Skeletal muscle cell (primary cell): ENCODE results near the gene ISL2.
A peak's percentile ranks its signal among the peaks of the same experiment; 100 is the strongest.

ENCODE experiments used
- DNase-seq: peaks from one replicate; pipeline ENCODE4 v3.0.0-alpha.2; 2010; ENCODE audit warnings: low read depth
- H3K4me3 ChIP-seq: 2 replicates; pipeline ENCODE4 v1.5.1; 2011; ENCODE audit warnings: low read depth, mild to moderate bottlenecking, control low read depth, low read length, moderate library complexity

Gene ISL2

GRCh38 chr15:76340803-76341365, 4.3 kb downstream of the ISL2 start:
- DNase-seq: no peak

DNA sequence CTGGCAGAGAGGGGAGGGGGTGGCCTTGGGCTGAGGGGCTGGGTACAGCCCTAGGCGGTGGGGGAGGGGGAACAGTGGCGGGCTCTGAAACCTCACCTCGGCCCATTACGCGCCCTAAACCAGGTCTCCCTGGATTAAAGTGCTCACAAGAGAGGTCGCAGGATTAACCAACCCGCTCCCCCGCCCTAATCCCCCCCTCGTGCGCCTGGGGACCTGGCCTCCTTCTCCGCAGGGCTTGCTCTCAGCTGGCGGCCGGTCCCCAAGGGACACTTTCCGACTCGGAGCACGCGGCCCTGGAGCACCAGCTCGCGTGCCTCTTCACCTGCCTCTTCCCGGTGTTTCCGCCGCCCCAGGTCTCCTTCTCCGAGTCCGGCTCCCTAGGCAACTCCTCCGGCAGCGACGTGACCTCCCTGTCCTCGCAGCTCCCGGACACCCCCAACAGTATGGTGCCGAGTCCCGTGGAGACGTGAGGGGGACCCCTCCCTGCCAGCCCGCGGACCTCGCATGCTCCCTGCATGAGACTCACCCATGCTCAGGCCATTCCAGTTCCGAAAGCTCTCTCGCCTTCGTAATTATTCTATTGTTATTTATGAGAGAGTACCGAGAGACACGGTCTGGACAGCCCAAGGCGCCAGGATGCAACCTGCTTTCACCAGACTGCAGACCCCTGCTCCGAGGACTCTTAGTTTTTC, 4.9 kb downstream of the ISL2 start:
- H3K4me3 ChIP-seq: no peak overlapping the region
- DNase-seq: no peak

More at GRCh38 chr15:76340803-76341365, 4.3 kb downstream of the ISL2 start:
- H3K4me3 ChIP-seq: no peak overlapping the region

- no peak overlapping the region for H3K4me3 ChIP-seq
- no peak for DNase-seq
Measured at GRCh38 chr15:76342058-76342381, 5.4 kb downstream of the ISL2 start.

DNA sequence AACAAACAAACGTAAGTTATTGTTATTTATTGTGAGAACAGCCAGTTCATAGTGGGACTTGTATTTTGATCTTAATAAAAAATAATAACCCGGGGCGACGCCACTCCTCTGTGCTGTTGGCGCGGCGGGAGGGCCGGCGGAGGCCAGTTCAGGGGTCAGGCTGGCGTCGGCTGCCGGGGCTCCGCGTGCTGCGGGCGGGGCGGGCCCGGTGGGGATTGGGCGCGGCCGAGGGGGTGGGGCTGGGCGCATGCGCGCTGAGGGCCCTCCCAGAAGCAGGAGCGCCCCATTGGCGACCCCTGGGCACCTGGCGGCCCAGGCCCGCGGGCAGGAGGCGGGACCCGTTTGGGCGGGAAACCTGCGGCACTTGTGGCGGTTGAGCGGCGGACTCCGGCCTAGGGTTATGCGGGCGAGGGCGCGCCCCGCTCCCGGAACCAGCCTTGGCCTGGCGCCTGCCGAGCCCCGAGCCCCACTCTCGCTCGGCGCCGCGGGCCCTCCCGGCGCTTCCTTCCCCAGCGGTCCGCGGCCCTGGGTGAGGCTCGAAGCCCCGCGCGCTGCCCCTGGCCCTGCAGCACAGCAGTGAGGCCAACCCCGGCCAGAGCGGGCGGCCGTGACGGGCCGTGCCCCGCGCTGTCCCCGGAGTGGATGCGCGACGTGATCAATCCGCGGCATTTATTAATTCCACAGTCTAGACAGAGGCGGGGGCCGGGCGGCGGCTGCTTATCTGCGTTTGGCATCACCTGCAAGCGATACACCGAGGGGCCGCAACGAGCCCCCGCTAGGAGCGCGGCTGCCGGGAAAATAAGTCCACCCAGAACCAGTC, 6.0 kb downstream of the ISL2 start:
- no peak for DNase-seq
- no peak overlapping the region for H3K4me3 ChIP-seq

GRCh38 chr15:76343313-76343996, 6.9 kb downstream of the ISL2 start:
- DNase-seq: no peak
- H3K4me3 ChIP-seq: no peak overlapping the region

DNA sequence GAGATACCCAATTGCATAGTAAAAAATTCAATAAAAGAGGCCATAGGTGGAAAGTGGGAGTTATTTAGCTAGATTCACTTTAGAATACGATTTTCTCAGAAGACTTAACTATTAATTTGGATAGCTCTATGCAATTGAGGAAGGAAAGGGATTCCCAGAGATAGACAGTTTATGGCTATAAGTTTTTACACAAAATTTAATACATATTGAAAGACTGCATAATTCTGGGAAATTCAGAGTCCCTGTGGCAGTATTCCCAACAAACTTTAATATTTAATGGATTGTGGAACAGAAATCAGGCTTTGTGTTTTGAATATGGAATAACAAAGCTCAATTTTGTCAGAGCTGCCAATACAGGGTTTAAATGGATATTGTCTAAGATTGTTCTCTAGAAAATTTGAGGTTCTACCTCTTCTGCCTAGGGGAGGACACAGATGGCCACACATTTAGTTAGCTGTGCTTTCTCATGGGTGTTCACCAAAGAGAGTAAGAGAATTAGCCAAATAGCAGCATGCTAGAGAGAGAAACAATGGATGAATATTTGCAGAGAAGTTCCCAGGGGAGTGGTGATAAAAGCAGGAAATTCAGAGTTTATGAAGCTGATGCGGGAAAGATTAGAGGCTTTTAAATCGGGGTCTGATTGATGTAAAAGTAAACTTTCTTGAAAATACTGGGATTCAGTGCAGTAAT, 8.5 kb downstream of the ISL2 start:
- DNase-seq: no peak
- H3K4me3 ChIP-seq: no peak overlapping the region

GRCh38 chr15:76345583-76345879, 9.0 kb downstream of the ISL2 start:
- no peak for DNase-seq
- H3K4me3 ChIP-seq: no peak overlapping the region

DNA sequence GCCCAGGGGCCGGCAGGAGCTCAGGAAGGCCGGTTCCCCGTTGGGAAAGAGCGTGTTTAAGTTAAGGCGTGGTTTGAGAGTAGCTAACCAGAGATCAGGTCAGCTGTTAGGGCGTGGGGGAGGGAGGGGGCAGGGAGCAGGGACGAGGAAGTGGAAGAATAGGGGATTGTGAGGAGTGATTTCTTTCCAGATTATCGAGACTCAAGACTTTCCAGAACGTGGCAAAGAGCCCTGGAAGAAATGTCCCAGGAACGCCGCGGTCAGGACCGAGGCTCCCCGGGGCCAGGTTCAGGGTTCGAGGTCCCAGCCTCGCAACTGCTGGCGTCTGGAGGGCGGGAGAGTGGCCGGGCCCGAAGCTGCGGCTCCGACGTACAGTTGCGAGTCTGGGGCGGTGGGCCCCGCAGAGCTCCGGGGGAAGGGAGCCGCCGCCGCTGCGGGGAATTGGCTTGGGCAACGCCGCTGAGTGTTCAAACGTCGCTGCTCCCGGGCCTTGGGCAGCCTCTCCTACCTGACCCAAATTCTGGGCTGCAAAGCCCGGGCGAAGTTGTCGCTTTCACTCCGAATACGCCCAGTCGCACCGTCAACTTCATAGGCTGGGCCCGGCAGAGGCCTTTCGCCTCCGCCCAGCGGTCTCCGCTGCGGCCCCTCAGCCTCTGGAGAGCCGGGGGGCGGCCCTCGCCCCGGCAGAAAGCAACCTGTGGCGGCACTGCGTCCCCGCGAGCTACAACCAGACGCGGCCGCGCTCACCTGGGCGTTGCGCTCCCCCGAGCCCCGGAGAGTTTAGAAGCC, 9.5 kb downstream of the ISL2 start:
- DNase-seq: no peak
- H3K4me3 ChIP-seq: peak overlapping the region; percentile 43

DNA sequence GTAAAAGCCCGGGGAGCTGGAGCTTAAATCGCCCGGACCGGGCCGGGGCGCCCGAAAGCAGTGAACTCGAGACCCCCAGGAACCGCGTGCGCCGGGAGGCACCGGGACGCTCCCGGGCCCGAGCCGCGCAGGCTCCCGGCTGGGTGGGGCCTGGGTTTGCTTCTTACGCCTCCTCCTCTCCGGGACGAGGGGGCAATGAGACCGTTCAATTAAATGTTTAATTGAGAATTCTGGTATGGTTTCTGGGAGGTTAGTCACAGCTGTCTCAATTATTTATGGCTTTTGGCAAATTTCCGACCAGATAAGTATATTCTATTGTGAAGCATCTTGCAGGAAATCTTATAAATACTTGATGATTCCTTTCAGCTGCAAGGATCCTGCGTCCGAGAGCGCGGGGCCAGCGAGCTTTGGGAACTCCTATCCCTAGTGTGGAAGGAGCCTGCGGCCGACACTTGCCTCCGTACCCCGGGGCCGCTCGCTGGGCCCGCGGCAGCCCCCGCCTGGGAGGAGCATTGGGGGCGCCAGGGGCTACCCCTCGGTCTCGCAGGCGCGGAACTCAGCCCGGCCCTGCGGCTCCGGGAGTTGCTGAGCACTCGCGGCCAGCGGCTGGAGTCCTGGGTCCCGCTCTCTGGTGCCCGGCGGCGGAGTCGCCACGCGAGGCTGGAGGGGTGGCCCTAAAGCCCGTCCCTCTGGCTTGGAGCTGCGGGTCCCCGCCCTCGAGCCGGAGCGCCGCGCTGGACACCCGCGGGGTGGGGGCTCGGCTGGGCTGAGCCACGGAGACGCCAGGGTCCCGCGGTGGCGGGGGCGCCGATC, 10.3 kb downstream of the ISL2 start:
- peak overlapping the region; percentile 43 for H3K4me3 ChIP-seq
- DNase-seq: no peak

DNA sequence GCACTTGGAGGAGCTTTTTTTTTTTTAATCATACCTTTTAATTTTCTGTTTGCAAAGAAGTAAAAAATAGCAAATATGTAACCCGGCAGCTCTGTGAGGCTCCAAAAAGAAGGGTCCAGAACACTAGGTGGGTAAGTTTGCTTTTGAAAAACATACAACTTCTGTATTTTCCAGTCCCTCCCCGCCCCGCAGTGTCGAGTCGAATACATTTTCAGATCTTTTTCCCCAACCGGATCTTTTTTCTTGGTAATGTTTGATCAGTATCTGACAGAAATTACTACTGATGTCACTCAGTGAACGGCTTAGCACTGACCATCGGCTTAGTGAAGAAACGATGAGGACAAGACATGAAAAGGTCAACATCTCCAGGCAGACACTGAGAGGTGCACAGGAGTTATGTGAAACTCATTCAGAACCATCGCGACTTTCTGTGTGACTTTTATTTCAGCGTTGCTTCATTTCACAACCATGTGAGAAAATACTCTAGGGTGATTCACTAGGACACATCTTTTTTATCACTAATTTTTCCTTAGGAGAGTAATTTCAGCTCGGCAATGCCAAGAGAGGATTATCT, 11.0 kb downstream of the ISL2 start:
- DNase-seq: no peak
- H3K4me3 ChIP-seq: peak overlapping the region; percentile 43

- no peak for DNase-seq
- H3K4me3 ChIP-seq: no peak overlapping the region
Measured at GRCh38 chr15:76349301-76350070, 12.9 kb downstream of the ISL2 start.

DNA sequence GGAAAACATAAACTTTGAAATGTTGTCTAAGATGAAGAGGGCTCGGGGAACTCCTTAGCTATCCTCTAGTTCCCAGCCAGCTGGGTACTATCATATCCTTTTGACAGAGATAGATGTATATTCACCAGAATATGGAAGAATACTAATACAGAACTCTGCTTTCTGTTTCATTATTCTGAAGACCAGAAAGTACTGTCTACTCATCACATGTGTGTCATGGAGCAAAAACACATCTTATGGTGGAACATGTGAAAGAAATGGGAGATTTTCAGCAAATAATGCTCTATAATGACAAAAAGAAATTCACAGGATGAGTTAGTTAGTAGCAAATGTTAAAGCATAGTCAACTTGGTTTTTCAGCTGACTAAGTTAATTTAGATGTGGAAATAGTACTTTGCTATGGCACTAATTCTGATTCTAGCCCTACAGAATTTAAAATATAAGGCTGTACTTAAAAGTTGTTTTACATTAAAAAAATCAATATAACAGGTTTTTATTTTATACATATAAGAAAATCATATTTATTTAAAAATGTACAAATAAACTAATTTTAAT, 16.5 kb downstream of the ISL2 start:
- DNase-seq: no peak
- no peak overlapping the region for H3K4me3 ChIP-seq

DNA sequence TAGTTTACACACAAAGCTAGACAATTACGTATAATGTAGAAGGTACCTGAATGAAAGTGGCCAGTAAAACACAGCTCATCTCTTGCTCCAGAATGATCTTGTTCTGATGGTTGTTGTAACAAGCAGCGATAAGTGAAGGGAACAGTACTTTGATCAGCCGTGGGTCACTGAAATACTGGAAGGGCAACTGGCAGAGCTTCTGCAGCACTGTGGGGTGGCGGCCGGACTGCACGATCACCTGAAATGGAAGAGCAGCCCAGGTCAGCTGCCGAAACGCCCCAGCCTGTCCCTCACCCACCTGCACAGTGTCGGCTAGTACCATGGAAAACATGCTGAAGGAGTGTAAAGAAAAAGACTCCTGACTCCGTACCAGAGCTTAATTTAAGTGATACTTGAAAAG, 17.3 kb downstream of the ISL2 start:
- DNase-seq: no peak

DNA sequence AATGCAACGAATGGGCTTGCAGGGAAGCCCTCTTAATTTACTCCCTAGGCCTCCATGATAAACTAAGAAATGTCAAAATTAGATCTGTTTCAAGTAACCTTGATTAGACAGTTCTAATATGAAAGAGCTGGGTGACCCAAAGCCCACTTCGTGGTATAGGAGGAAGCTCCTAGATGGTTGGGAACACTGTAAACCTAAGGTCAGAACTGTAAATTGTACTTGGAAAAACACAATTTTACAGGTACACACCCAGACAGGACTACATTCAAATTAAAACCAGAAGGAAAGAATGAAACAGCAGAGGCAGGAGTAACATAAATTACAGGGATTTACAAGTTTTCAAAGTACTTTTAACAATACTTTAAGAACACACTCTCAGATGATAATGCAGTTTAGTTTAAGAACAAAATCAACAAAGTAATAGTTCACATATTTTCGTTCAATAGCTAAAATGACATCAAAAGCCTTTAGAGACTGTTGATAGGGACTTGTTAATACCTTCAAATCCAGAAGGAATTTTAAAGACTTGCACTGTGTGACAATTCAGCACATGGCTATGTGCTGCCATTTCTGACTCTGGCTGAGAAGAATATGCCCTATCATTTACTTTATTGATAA, 18.4 kb downstream of the ISL2 start:
- H3K4me3 ChIP-seq: no peak overlapping the region
- DNase-seq: no peak

More for the DNA sequence above, 17.3 kb downstream of the ISL2 start:
- H3K4me3 ChIP-seq: no peak overlapping the region

DNA sequence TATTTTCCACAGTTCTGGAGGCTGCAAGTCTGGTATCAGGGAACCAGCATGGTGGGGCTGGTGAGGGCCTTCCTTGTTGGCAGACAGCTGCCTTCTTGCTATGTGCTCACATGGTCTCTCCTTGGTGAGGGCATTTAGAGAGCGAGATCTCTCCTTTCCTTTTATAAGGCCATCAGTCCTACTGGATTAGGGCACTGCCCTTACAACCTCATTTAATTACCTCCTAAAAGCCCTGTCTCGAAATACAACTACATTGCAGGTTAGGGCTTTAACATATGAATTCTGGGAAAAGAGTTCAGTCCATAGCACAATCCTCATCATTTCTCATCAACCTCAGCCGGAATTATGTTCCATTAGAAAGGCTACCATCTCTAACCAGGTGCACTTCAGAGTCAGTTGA, 21.9 kb downstream of the ISL2 start:
- no peak overlapping the region for H3K4me3 ChIP-seq
- no peak for DNase-seq

DNA sequence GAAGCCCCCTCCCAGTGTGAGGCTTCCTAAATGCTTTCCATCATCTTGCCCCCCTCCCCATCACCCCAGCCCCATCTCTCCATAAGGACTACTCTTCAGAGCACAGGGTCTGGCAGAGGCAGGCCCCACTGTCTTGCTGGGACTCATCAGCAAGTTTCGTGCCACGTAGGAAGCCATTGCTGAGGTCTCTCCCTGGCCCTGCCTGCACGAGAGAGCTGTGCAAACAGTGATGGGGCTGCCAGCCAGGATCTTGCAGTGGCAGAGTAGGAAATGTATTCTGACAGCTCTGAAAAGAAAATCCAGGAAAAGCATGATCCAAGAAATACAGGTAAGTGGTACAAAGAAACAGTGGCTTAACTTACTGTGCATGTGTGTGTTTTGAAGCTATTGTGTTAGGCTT, 22.6 kb downstream of the ISL2 start:
- H3K4me3 ChIP-seq: no peak overlapping the region
- DNase-seq: no peak

DNA sequence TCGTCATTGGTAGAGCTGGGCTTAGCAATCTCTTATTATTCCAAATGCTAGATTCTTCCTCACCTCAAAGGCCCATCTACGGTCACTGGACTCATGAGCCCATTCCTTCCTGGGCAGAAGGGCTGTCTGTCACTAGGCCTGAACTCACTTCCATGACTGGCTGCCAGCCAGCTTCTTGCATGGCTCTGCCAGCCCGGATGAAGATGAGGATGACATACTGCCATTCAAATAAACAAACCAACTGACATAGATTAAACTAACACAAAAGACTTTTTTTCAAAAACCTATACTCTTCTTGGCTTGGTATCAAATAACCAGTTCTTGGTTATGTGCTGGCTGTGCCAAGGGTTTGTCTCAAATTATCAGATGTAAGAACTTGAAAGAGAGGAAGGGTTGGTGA, 23.8 kb downstream of the ISL2 start:
- DNase-seq: no peak
- H3K4me3 ChIP-seq: no peak overlapping the region
